Measurements from ENCODE around the gene ST8SIA5.

Gene ST8SIA5

DNA sequence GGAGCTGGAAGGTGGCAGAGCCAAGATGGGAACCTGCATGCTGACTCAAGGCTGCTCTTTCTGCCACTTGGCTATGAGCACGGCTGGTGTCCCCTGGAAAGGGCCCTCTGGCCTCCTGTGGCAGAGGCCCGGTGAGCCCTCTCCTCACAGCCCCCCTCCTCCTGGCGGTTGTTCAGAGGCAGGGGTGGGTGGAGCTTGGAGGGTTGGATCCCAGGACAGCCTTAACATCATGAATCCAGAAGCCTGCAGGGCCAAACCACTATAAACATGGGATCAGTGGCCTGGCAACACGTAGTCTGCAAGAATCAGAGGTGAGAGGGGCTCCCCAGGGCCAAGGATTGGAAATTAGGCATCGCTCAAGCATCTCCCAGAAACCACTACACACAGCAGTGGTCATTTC is 51.3 kb downstream of the ST8SIA5 start:
- no peak for DNase-seq

DNA sequence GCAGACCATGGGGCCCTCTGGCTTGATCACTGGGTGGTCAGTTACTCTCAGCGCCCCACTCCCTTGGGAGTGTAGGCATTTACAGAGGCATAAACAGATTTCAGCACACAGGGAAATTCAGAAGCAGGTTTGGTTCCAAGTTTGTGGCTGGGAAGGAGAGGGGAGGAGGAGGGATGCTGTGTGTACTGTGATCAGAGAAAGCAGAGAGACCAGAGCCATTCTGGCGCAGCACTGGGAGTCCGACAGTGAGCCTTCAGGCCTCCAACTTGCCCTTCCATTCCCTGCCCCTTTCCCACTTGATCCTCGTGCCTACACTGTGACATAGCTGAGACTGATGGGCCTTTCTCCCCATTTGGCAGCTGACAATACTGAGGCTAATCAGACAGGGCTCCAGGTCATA is 52.0 kb downstream of the ST8SIA5 start:
- no peak for DNase-seq

DNA sequence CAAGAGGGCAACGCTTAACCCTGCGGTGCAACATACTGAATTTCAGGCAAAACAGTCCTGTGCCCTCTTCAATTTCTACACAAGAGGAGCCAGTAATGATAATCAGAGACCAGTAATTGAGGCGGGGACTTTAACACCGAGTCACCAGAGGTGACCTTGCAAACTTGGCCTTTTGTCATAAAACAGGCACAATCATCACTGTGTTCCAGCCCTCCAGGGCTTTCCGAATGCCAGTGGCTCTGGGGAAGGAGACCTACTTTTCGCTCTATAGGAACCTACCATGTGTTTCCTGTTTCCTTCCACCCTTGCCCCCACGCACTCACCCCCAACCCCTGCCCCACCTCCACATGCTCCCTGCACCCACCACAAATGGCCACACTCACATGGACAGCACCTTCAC is 52.7 kb downstream of the ST8SIA5 start:
- no peak for DNase-seq

DNA sequence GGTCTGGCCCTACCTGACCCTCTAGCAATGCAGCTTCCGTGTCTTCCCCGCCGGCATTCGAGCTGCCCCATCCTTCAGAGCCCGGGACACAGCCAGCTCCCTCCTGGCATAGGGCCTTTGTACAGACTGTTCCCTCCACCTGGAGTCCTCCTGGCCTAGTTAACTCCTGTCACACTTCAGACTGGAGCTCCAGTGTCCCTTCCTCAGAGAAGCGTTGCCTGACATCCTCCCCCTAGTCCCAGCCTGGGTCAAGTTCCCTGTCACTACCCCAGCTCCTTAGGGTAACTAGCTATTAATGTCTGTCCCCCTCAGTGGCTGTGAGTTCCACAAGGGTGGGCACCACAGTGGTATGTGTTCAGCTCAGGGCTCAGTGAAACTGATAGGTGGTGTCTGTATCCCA is 54.4 kb downstream of the ST8SIA5 start:
- no peak for DNase-seq

DNA sequence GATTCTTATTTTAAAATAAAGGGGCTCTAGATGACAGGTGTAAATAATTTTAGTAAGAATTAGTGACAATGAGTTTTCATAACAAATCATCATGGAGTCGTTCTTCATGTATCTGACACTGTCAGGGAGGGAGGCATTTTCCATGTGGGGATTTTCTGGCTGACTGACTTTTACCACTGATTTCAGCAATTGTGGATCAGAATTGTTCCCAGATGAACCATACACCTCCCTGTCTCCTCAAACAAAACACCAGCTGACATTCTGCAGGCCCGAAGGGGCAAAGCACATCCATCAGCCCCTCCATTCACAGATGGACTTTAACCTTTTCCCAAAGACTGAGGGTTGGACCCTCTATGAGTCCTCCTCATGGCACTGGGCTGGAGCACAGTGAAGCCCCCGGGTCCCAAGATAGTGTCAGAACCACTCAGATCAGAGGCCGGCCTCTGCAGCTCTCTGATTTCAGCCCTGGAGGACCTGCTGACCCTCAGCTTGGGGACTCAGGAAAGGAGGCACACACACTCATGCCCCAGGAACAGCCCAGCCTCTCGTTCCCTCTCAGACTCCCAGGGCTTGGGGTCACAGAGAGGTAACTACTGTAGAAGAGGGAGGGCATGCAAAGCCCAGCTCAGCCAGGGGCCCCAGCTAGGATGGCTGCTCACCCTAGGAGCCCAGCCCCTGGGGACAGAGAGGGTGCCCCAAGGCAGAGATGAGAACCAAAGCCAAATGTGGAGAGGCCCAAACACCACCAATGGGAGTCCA is 56.6 kb downstream of the ST8SIA5 start:
- no peak for DNase-seq

DNA sequence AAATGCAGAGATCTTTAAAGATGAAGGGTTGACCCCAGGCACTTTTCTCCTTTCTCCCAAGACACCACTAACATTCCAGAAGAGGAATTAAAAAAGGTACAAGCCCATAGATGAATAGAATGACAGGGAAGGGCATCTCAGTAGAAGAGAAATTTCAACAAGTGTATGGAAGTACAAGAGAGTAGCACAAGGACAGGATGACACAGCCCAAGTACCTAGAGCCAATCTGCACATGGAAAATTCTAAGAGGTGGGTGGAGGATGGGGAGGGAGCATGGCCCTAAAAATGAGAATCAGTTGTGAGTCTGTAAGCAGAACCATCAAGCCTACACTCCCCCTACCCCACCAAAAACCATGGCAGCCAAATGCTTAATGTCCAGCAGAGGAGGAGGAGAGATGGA is 60.2 kb downstream of the ST8SIA5 start:
- no peak for DNase-seq

DNA sequence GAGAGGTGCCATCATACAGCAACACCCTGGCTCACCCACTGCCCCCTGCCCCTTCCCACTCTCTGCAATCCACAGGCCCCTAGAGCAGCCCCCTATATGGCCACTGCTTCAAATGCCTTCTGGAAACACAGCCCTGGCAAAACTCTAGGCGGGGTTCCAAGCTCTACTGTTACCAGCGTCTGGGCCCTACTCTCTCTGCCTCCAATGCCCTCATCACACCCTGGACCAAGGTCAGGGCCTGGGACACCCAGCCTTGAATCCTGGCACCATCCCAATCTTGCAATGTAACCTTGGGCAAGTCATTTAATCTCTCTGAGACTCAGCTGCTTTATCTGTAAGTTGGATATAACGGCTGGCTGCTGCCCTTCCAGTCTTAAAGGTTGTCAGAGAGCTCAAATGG is 60.6 kb downstream of the ST8SIA5 start:
- no peak for DNase-seq

DNA sequence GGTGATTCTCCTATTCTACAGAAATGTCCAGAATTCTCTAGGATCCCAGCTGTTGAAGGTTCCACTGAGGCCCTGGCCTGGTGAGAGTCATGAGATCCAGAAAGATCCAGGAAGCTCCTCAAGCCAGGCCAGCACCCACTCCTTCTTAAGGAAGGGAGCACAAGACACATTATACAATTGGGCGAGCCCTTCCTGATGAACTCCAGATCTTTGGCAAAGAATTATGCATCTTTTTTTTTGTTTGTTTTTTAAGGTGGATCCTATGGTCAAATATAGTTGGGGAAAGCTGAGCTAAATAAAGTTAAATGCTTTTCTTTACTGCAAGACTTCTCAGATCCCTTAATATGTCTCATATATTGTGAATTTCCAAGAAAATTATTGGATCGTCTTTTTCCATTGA is 62.9 kb downstream of the ST8SIA5 start:
- no peak for DNase-seq

DNA sequence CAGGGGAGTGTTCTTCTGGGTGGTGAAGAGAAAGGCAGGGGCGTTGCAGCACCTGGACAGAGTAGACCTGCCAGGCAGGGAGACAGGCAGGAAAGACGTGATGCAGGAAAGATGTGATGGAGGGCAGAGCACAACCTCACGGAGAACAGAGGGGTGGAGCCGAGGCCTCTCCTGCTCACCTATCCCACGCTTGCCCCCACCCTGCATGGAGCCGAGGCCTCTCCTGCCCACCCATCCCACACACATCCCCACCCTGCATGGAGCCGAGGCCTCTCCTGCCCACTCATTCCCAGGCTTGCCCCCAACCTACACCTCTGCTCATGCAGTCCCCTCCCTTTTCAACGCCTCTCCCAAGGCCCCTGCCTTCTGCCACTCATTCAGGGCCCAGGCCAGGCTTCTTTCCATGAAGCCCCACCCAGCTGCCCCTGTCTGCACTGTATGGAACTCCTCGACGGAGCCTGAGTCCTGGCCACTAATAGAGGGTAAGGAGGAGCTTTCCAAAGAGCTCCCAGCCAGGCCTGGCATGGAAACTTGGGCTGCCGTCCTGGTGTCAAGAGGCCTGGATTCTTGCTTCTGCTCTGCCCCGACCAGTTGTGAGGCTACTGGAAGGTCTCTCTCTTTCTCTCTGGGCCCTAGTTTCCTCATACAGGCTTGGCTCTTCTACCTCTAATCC is 67.9 kb downstream of the ST8SIA5 start:
- no peak for DNase-seq

DNA sequence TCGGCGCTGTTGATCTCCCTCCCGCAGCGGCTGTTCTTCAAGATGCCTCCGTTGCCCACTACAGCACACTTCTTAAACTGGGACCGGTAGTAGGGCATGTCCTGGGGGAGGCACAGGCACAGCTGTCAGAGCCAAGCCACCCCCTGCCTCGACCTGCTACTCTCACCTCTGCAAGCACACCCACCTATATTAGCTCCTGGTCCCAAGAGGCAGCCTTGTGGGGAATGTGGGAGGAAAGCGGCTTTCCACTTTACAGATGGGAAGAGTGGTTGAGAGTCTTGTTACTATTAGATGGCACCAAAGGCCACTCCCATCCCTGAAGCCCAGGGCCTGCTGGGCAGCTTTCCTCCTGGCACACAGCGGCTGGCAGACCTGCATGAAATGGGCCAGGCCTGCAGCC is 70.7 kb downstream of the ST8SIA5 start:
- no peak for DNase-seq

DNA sequence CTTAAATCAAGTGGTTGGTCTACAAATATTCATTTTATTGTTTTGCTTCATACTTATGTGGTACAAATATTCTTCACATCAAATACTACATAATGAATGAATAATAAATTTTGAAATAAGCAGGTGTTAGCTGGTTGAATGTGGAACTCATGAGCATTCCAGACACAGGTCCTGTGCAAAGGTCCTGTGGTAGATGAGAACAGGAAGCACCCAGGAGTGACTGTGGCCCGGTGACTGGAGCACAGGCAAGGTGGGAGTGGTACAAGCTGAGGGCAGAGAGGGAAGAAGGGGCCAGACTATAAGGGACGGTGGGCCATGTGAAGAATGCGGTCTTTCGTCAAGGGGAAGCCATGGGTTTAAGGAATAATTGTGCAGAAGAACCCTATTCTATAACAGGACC is 73.6 kb downstream of the ST8SIA5 start:
- no peak for DNase-seq

DNA sequence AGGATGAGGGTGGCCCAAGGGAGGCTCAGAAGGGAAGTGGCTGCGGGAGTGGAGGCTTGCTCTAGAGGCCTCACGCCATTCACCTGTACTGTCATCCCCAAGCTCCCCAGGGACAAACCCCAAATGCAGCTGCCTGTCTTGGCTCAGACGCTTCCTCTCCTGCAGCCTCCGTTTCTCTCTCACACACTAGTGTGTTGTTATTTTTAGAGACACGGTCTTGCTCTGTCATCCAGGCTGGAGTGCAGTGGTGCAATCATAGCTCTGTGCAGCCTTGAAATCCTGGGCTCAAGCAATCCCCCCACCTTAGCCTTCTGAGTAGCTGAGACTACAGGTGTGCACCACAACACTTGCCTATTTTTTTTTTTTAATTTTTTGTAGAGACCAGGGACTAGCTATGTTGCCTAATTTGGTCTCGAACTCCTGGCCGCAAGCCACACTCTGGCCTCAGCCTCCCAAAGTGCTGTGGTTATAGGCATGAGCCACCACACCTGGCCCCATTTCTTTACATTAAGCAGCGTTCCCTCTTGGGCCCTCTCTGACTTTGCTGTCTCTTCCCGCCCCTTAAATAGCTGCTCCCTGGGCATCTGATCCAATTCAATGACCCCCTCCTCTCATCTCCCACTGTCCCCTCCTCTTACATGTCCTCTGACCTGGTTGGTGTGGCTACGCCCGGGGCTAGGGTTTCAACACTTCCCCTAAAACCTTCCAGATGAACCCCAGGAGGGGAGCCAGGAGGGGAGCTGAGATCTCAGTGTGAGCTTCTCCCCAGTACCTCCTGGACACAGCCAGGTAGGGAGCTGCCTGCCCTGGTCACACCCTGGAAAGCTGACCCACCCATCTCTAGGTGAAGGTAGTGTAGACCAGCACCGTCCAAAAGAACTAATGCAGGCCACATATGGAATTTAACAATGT is 75.8 kb downstream of the ST8SIA5 start:
- DNase-seq: no peak

DNA sequence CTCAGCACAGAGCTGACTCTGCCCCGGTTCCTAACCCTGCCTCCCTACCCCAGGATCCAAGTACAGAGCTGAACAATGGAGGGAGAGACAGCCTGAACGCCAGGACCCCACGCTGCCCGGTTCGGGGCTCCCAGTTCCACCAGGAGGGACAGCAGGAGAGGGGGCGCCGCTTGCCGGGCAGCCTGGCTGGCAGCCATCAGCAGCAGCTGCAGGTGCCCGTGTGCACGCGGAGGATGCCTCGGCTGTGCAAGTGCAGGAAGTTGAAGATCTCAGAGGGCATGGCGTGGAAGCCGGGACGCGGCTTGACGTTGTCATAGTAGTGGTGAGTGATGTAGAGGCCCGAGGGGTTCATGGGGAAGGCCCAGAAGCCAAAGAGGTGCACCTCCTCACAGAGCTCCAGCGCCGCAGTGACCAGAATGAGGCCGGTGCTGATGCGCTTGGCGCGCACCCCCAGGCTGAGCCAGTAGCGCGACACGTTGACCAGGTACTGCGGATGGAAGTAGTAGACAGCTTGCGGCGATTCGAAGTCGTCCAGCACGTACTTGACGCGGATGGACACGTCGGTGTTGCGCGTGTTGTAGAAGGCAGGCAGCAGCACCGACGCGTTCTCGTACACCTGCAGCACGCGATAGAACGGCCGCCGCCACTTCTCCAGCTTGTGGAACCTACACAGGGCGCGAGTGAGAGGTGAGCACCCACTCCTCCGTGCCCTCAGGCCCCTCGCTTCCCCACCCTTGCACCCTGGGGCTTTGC is 76.8 kb downstream of the ST8SIA5 start:
- DNase-seq: no peak

DNA sequence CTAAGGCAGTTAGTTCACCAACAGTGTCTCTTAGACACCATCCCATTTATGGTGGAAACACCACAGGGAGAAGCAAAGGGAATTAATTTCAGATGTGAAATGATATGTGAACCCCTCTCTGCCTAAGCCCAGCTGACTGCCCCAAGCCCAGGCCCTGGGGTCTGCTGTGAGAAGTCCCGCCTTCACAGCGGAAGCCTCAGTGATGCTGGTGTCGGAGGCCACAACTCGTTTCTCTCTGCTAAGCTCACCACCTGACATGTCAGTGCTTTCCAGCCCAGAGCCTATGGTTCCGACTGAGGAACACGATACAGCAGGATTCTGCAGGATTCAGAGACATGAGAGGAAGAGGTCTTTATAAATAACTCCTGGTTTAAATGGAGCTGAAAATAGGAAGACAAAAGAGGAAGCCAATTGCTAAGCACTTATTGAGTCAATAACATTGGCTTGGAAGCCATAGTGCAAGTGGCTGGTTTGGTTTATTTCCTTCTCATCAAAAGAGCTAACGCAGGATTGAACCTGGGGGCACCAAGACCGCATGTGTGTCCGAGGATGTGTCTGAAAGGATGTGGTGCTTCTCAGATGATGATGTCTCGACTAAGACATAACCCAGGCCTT is 78.0 kb downstream of the ST8SIA5 start:
- DNase-seq: no peak

DNA sequence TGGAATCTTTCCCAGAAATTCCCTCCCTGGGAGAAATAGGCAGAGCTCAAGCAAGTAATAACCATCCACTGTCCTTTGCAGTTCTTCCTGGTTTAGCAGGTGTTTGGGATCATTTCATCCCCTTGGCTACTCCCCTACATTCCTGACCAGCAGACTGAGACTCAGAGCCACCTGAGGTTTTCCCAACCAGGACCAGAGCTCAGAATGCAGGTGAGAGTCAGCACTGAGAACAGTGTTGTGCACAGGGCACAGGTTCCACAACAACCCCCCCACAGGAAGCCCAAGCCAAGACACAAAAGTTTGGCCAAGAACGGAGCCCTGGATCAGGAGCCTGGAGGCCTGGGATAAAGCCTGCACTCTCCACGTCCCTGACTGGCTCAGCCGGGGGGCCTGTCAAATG is 78.8 kb downstream of the ST8SIA5 start:
- DNase-seq: no peak

DNA sequence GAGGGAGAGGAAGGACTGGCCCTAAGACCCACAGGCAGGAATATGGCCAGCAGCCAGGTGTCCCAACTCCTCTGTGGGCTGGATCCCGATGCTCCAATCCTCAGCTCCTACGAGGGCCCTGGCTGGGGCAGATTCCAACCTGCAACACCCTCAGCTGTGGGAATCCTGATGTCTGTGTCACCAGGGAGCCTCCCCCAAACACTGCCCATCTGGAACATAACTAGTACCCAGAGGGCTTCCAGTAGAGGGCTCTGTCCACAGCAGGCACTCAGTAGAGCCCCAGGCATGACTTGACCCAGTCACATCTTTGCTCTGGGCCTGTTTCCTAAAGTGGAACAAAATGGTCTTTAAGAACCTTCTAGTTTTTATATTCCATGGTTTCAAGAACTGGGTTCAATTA is 79.2 kb downstream of the ST8SIA5 start:
- peak; percentile 45 for DNase-seq

DNA sequence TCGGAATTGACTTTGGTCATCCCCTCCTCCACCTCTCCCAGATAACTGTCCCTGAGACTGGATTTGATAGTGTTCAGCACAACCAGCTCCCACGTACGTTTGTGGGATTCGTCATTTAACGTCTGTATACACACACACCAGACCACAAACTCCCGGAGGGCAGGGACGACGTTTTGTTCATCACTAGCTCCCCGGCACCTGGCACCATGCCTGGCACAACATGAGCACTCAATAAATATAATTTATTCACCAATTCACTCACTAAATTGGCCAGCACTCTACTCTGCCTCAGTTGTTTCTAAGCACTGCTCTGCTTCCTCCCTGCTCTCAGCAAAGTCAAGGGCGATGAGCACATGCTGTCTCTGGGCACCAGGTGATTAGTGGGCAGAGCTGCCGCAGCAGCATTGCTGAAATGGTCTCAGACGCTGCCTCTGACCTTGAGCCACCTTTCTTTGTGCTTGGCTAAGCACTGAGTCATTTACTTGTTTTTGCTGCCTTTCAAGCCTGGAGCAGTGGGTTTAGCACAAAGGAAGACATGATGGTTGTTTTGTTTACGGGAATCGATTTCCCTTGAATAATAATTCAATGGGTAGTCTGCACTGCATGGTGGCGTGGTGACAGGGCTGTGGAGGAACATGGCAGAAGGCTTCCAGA is 80.5 kb downstream of the ST8SIA5 start:
- DNase-seq: peak; percentile 49

DNA sequence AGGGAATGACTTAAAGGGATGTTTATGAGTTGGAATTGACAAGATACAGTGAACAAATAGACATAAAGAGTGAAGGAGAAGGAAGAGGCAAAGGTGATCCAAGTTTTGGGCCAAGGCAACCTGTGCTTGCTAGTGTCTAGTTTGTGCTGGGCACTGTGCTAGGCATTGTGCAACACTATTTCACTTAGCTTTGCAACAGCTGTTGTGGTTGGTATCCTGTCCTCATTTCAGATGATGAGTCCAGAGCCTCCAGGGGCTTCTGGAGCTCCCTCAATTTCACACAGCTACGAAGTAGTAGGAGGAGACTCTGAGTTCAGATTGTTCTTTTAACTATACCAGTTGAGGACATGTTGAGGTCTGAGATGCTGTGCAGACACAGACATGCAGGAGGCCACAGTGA is 81.7 kb downstream of the ST8SIA5 start:
- no peak for DNase-seq

DNA sequence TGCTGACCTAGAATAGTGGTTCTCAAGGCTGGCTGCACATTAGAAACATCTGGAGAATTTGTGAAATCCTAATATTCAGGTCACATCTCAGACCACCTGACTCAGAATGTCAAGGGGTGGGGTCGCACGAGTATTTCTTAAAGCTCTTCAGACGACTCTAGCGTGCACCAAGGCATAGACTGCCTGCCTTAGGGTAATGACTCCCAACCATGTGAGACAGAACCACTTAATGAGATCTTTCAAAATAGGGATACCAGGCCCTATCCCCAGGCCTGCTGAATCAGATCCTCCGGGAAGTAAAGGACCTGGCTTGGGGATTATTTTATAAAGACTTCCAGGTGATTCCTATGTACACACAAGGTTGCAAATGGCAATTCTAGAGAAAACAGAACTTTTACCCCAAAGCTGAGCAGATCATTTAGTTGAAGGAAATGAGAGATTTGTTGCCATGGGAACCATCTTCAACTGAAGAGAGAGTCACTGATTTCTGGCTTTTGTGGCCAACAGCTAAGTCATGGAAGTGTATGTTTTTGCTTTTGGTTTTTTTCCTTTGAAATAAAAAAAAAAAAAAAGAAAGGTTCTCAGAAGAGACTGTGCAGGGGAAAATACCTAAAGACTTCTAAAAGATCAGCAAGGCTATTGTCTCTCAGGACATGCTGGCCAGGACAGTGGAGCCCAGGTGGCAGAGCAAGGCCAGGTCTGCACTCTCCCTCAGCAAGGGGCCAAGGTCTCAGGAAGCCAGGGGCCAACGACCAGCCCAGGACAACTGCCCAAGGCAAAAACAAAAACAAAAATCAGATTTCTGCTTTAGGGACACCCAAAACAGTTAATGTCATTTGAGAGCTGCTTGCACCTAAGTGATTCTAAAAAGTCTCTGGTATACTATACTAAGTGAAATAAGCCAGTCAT is 84.5 kb downstream of the ST8SIA5 start:
- no peak for DNase-seq

DNA sequence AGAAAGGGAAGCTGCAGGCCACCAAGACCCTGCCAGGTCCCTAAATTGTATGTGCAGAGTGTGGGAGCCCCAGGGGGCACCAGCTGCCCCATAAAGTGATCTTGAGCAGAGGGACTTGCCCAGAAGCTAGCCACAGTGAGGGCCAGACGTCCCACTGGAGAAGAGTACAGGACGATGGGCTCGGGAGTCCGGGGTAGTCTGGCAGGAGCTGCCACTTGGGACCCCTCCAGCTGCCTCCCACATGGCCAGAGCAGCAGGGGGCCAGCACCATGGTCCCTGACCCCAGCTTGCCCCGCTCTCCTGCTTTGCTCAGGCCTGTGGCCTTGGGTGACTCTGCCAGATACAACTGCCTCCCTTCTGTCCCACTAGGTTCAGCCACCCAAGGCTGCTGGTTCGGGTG is 88.2 kb downstream of the ST8SIA5 start:
- DNase-seq: peak; percentile 74

DNA sequence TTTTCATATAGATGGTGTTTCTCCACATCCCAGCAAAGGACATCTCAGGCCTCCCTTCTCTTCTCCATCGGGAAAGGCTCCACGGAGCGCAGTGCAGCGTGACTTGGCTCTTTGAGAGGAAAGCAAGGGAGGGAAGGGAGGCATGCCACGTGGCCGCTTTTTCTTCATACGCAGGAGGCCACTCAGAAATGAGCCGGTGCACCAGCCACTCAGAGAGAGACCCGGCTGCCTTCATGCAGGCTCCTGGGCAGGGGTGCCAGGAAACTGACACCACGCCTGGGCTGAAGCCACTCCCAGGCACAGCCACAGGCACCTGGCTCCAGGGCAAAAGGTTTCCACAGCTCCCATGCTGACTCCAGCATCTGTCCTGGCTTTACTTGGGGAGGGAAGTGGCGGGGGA is 88.7 kb downstream of the ST8SIA5 start:
- peak; percentile 89 for DNase-seq

All from NCI-H69 (cell line).